Measurements from ENCODE around the gene CTH. TPM values are rescaled to one million over a fixed set of nuclear protein-coding genes. Genes with fewer than 3 reads are reported as not detected.

CTH gene
- total RNA-seq, result 6.6 and 8.5 TPM in 2 replicates

DNA sequence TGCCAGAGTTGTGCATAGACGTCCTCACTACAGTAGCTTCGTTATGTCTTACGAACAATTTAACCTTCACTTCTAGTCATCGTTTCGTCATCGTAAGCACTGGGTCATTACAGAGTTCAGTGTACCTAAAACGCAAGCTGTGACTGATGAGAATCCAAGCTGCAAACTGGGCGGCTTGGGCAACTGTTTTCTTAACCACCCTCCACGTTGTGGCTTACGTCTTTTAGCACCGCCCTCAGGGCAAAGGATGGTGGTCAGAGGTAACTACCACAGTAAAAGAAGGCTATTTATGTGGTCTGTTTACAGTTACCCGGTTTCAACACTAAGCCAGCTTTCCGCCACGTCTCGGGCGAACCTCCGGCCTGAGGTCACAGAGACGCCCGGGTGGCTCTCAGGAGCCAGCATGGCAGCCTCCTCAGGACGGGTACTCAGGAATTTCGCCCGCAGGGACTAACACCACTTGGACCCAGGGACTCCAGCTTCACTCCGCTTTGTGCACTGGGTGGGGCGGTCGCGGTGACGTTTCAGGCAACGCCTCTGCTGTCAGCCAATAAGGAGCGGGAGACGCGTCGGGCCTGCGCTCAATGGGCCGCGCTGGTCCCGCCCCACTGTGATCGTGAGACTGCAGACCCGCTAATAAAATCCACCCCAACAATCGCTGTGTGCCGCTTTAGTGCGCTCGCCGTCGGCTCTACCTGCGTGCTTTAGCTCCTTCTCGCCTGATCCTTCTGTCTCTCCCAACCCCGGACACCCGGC, at the start of gene CTH:
CTH (plus strand) TSS at position 665 of the 756 bp plus-strand sequence. CDS start 148 bp downstream, outside the sequence.

Other genes with a start within 250 kb of the CTH start
- 7.1 and 9.4 TPM in 2 replicates for gene LRRC40, start 205.7 kb upstream of the CTH start, total RNA-seq
- gene SRSF11, start 189.9 kb upstream of the CTH start, total RNA-seq, result 56.3 TPM in 2 replicates
- 15.1 and 17.9 TPM in 2 replicates for gene ANKRD13C, start 56.5 kb upstream of the CTH start, total RNA-seq